Measurements from ENCODE around the gene PDZD2.

The PDZD2 gene

GRCh38 chr5:31605920-31606319, 33.0 kb upstream of the PDZD2 start:
- Histone ChIP-seq H3K9me2 (replicated peaks; ENCODE audit: low read depth, low read length) (no peaks in the 10 kb centered on the region), H3K4me2 (ENCODE audit: low read depth, low read length, poor library complexity, severe bottlenecking) (no peak overlapping the region), H3K36me3 (ENCODE audit: insufficient read depth, low read length) (no peaks in the 10 kb centered on the region), H3K9me3 (ENCODE audit: insufficient read depth, low read depth, low read length) (no peaks in the 10 kb centered on the region), H3F3A (ENCODE audit: low read depth) (no peaks in the 10 kb centered on the region), H3K79me2 (ENCODE audit: insufficient read depth, low read length) (no peaks in the 10 kb centered on the region), H2AFZ (ENCODE audit: low read length) (no peak overlapping the region), H4K20me1 (ENCODE audit: insufficient read depth, low read length, poor library complexity, severe bottlenecking) (no peaks in the 10 kb centered on the region), H3K27me3 (ENCODE audit: insufficient read depth, low read length, poor library complexity, severe bottlenecking) (no peaks in the 10 kb centered on the region), H3K9ac (ENCODE audit: low read depth, low read length, poor library complexity, severe bottlenecking) (no peak overlapping the region), H3K4me3 (ENCODE audit: low read length, poor library complexity, severe bottlenecking) (no peak overlapping the region), H3K4me1 (ENCODE audit: insufficient read depth, low read length, poor library complexity, severe bottlenecking) (no peaks in the 10 kb centered on the region)
- TF ChIP-seq CTCF (conservative IDR thresholded peaks at IDR 0.05; ENCODE audit: low read length) = no peak
- TF ChIP-seq EZH2phosphoT487 (IDR thresholded peaks at IDR 0.05; ENCODE audit: borderline replicate concordance) = no peak

- no peaks in the 10 kb centered on the region for H3K4me1 ChIP-seq (ENCODE audit: insufficient read depth, low read length, poor library complexity, severe bottlenecking)
- H3K4me2 ChIP-seq (ENCODE audit: low read depth, low read length, poor library complexity, severe bottlenecking) = no peak overlapping the region
- H4K20me1 ChIP-seq (ENCODE audit: insufficient read depth, low read length, poor library complexity, severe bottlenecking) = no peaks in the 10 kb centered on the region
- H3K79me2 ChIP-seq (ENCODE audit: insufficient read depth, low read length) = no peaks in the 10 kb centered on the region
- H3K4me3 ChIP-seq (ENCODE audit: low read length, poor library complexity, severe bottlenecking) = no peak overlapping the region
- no peaks in the 10 kb centered on the region for H3K36me3 ChIP-seq (ENCODE audit: insufficient read depth, low read length)
- H3K27me3 ChIP-seq (ENCODE audit: insufficient read depth, low read length, poor library complexity, severe bottlenecking) = no peaks in the 10 kb centered on the region
- H2AFZ ChIP-seq (ENCODE audit: low read length) = no peak overlapping the region
- TF ChIP-seq EZH2phosphoT487 (IDR thresholded peaks at IDR 0.05; ENCODE audit: borderline replicate concordance) (no peak), CTCF (conservative IDR thresholded peaks at IDR 0.05; ENCODE audit: low read length) (no peak)
- H3K9me3 ChIP-seq (ENCODE audit: insufficient read depth, low read depth, low read length) = no peaks in the 10 kb centered on the region
- no peaks in the 10 kb centered on the region for H3K9me2 ChIP-seq (replicated peaks; ENCODE audit: low read depth, low read length)
- no peaks in the 10 kb centered on the region for H3F3A ChIP-seq (ENCODE audit: low read depth)
- no peak overlapping the region for H3K9ac ChIP-seq (ENCODE audit: low read depth, low read length, poor library complexity, severe bottlenecking)
Observed at GRCh38 chr5:31607546-31607945, 31.4 kb upstream of the PDZD2 start.

- H3K4me1 ChIP-seq (ENCODE audit: insufficient read depth, low read length, poor library complexity, severe bottlenecking) = no peaks in the 10 kb centered on the region
- no peaks in the 10 kb centered on the region for H3K79me2 ChIP-seq (ENCODE audit: insufficient read depth, low read length)
- no peaks in the 10 kb centered on the region for H3F3A ChIP-seq (ENCODE audit: low read depth)
- H3K36me3 ChIP-seq (ENCODE audit: insufficient read depth, low read length) = no peaks in the 10 kb centered on the region
- no peaks in the 10 kb centered on the region for H4K20me1 ChIP-seq (ENCODE audit: insufficient read depth, low read length, poor library complexity, severe bottlenecking)
- H3K9me3 ChIP-seq (ENCODE audit: insufficient read depth, low read depth, low read length) = no peaks in the 10 kb centered on the region
- no peaks in the 10 kb centered on the region for H3K27me3 ChIP-seq (ENCODE audit: insufficient read depth, low read length, poor library complexity, severe bottlenecking)
- no peak overlapping the region for H3K4me3 ChIP-seq (ENCODE audit: low read length, poor library complexity, severe bottlenecking)
- no peaks in the 10 kb centered on the region for H3K9me2 ChIP-seq (replicated peaks; ENCODE audit: low read depth, low read length)
- no peak overlapping the region for H3K4me2 ChIP-seq (ENCODE audit: low read depth, low read length, poor library complexity, severe bottlenecking)
- H2AFZ ChIP-seq (ENCODE audit: low read length) = no peak overlapping the region
- no peak for TF ChIP-seq CTCF (conservative IDR thresholded peaks at IDR 0.05; ENCODE audit: low read length)
- no peak for TF ChIP-seq EZH2phosphoT487 (IDR thresholded peaks at IDR 0.05; ENCODE audit: borderline replicate concordance)
- no peak overlapping the region for H3K9ac ChIP-seq (ENCODE audit: low read depth, low read length, poor library complexity, severe bottlenecking)
Observed at GRCh38 chr5:31611002-31611401, 27.9 kb upstream of the PDZD2 start.

Data from Loucy (cell line).